H1 (cell line): Measurements from ENCODE around the gene DNAAF3. TPM values are rescaled to one million over a fixed set of nuclear protein-coding genes. Genes with fewer than 3 reads are reported as not detected.

Experiments
- CHD7 ChIP-seq: fragments of 300-600 bp; sonication (generic); IDR thresholded peaks from 2 replicates; pipeline ENCODE4 v1.7.1; 2012; ENCODE audit warnings: low read length, moderate library complexity, mild to moderate bottlenecking, inconsistent platforms; ENCODE audit not compliant: insufficient replicate concordance
- CTCF ChIP-seq, 3 experiments: IDR thresholded peaks; 1 replicate in 2 of 3; 2 replicates in 1 of 3; pipeline versions ENCODE4 v1.5.1 to v1.6.1; 2011; ENCODE audit warnings: low read length in 3 of 3, mild to moderate bottlenecking in 3 of 3, inconsistent platforms in 2 of 3, low read depth in 1 of 3, moderate library complexity in 1 of 3; ENCODE audit not compliant: insufficient read depth in 1 of 3; ENCODE audit errors: control extremely low read depth in 1 of 3
- EP300 ChIP-seq, 2 experiments: IDR thresholded peaks; 1 replicate in 1 of 2; 2 replicates in 1 of 2; pipeline ENCODE4 v1.6.1; 2011 to 2012; ENCODE audit warnings: low read depth in 2 of 2, low read length in 2 of 2, mild to moderate bottlenecking in 2 of 2, borderline replicate concordance in 1 of 2, inconsistent platforms in 1 of 2, moderate library complexity in 1 of 2
- JUND ChIP-seq: IDR thresholded peaks from 2 replicates; pipeline ENCODE4 v1.6.1; 2011; ENCODE audit warnings: mild to moderate bottlenecking, improper control_type of control experiment, low read length
- NRF1 ChIP-seq: IDR thresholded peaks from 2 replicates; pipeline ENCODE4 v1.6.1; 2011; ENCODE audit warnings: mild to moderate bottlenecking, low read depth, low read length, improper control_type of control experiment
- RAD21 ChIP-seq, 2 experiments: IDR thresholded peaks in 1 of 2; conservative IDR thresholded peaks in 1 of 2; 2 replicates each; pipeline ENCODE4 v1.6.1; 2011; ENCODE audit warnings: low read depth in 2 of 2, low read length in 2 of 2, improper control_type of control experiment in 1 of 2, inconsistent platforms in 1 of 2, mild to moderate bottlenecking in 1 of 2, moderate library complexity in 1 of 2
- SUZ12 ChIP-seq: fragments of 200-600 bp; sonication (generic); IDR thresholded peaks from 2 replicates; pipeline ENCODE4 v1.6.1; 2012; ENCODE audit warnings: mild to moderate bottlenecking, inconsistent platforms, low read length, moderate library complexity, mixed read lengths
- TBP ChIP-seq: IDR thresholded peaks from 2 replicates; pipeline ENCODE4 v1.6.1; 2011; ENCODE audit warnings: low read depth, low read length, improper control_type of control experiment
- TEAD4 ChIP-seq: IDR thresholded peaks from 2 replicates; pipeline ENCODE4 v1.6.1; 2012; ENCODE audit warnings: low read depth, low read length, inconsistent platforms, mixed read lengths
- polyA plus RNA-seq, 7 experiments: library from polyadenylated mRNA; depleted of rRNA in 3 of 7; stranded (reverse) in 5 of 7; unstranded in 2 of 7; fragments of >200 nt in 5 of 7; fragments of 200-250 nt in 2 of 7; gene quantifications; 1 replicate in 5 of 7; 2 replicates in 1 of 7; 4 replicates in 1 of 7; pipeline versions ENCODE4 v1.2.1 to v1.2.3, GENCODE V29; 2011 to 2013; ENCODE audit warnings: missing spikeins in 2 of 7, mixed read lengths in 2 of 7
- total RNA-seq: library from RNA; stranded (reverse); fragmentation: NEBNext Ultra II Directional; extraction: Animal tissue kit (Norgen Biotek cat#: 25700); gene quantifications from 2 replicates; pipeline ENCODE4 v1.2.1, GENCODE V29; 2021

Gene DNAAF3
- total and polyA plus RNA-seq, 2 of the 8 experiments (the other 6 are each of a cell fraction or from before 2014, with no cell fraction given): 5.4 to 8.0 TPM

GRCh38 chr19:55212447-55212846 is 46.0 kb upstream of the DNAAF3 start (continued):
- TF ChIP-seq CHD7: no peak
- no peak for TF ChIP-seq NRF1
- TF ChIP-seq EP300 (IDR thresholded peaks at IDR 0.05; ENCODE audit: borderline replicate concordance in 1 of 2, low read depth in 2 of 2, low read length in 2 of 2): no peak
- TF ChIP-seq JUND: no peak
- TF ChIP-seq CTCF (IDR thresholded peaks at IDR 0.05; ENCODE audit: control extremely low read depth in 1 of 3, insufficient read depth in 1 of 3, low read depth in 1 of 3, low read length in 3 of 3): peak; percentile 28 to 57 (median 54)
- no peak for TF ChIP-seq TEAD4
- TF ChIP-seq RAD21 (IDR thresholded peaks at IDR 0.05 in 1 of 2, conservative IDR thresholded peaks at IDR 0.05 in 1 of 2; ENCODE audit: low read depth in 2 of 2, low read length in 2 of 2): peak; percentile 36 to 45
- TF ChIP-seq TBP: no peak
- TF ChIP-seq SUZ12: no peak
